Nasal cavity respiratory epithelium epithelial cell of viscerocranial mucosa (primary cell): ENCODE results near the gene GATA5. TPM values are rescaled to one million over a fixed set of nuclear protein-coding genes. Genes with fewer than 3 reads are reported as not detected.

ENCODE experiments used
- total RNA-seq: library from RNA; depleted of rRNA; stranded (reverse); fragments of >200 nt; gene quantifications from 2 replicates; pipeline ENCODE4 v1.2.3, GENCODE V29; 2014

GATA5 gene
- total RNA-seq: not detected in 2 replicates

GRCh38 chr20:62475772-62476055, at the start of gene GATA5:
Gene GATA5, minus strand, starts transcription at chr20:62475995. Its CDS starts 474 bp downstream, at chr20:62475521.

GRCh38 chr20:62427172-62428001, 48.4 kb downstream of the GATA5 start, which contains the start of gene RBBP8NL:
Gene RBBP8NL, minus strand, starts transcription at chr20:62427539. Its CDS starts 7,892 bp downstream, at chr20:62419647.

Other genes starting within 250 kb of the GATA5 start
- gene OSBPL2, start 237.5 kb downstream of the GATA5 start, total RNA-seq: 48.9 and 67.8 TPM in 2 replicates
- 100 and 124 TPM in 2 replicates for gene ADRM1, start 173.0 kb downstream of the GATA5 start, total RNA-seq
- gene LAMA5, start 108.7 kb downstream of the GATA5 start, total RNA-seq: 50.9 and 289 TPM in 2 replicates
- gene RPS21, start 88.9 kb downstream of the GATA5 start, total RNA-seq: 541 and 1,127 TPM in 2 replicates
- 1.0 and 3.2 TPM in 2 replicates for gene CABLES2, start 68.7 kb downstream of the GATA5 start, total RNA-seq
- gene RBBP8NL, start 48.5 kb downstream of the GATA5 start, total RNA-seq: under 0.01 and 1.1 TPM in 2 replicates
- 0.57 and 4.8 TPM in 2 replicates for gene SLCO4A1, start 166.5 kb upstream of the GATA5 start, total RNA-seq
- under 0.01 TPM in 1 of 2 replicates, not detected in the other for gene NTSR1, start 232.8 kb upstream of the GATA5 start, total RNA-seq